Measurements from ENCODE around the gene PI16. TPM values are rescaled to one million over a fixed set of nuclear protein-coding genes. Genes with fewer than 3 reads are reported as not detected.

PI16 gene
- total RNA-seq, 2 experiments from 2014 or later: 0.30 TPM; not detected in 1

DNA sequence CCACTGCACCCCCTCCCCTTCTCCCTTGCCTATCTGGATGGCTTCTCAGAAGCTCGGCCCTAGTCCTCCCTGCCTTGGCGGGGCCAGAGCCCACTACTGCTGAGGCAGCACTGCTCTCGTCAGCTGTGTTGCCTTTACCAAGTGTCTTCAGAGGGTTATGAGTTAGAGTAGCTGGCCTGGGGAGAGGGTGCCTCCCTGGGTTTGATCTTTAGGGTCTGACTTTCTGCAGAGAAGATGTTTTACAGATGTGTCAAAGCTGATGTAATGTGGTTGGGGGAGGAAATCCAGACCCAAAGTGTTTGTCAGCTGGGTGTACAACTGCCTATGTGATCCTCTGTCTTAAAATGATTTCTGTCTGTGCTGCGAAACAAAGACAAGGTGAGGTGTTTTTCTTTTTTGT is 30.4 kb upstream of the PI16 start:
- ChIA-PET POLR2A (interaction anchor here (0.6 kb wide), 1 partner anchor 13 kb away, joined by 3 read pairs; no protein-coding TSS in a partner anchor), CTCF (ENCODE audit: unreplicated experiment) (no interaction called here)
- DNase-seq (ENCODE audit: low spot score): no peak
- no peak overlapping the region for H3K4me2 ChIP-seq (ENCODE audit: low read length)
- no TSS peak for BruUV-seq (replicated peaks)
- H3K9me2 ChIP-seq (ENCODE audit: insufficient read depth, low read length): no peaks in the 10 kb centered on the region
- H3K27ac ChIP-seq (ENCODE audit: low read depth, low read length, poor library complexity, severe bottlenecking): no peak overlapping the region
- H3K9me3 ChIP-seq (ENCODE audit: low read length): no peaks in the 10 kb centered on the region
- H3K4me3 ChIP-seq (ENCODE audit: low read depth, low read length, poor library complexity, severe bottlenecking): no peak overlapping the region
- TF ChIP-seq, protein P1, sequence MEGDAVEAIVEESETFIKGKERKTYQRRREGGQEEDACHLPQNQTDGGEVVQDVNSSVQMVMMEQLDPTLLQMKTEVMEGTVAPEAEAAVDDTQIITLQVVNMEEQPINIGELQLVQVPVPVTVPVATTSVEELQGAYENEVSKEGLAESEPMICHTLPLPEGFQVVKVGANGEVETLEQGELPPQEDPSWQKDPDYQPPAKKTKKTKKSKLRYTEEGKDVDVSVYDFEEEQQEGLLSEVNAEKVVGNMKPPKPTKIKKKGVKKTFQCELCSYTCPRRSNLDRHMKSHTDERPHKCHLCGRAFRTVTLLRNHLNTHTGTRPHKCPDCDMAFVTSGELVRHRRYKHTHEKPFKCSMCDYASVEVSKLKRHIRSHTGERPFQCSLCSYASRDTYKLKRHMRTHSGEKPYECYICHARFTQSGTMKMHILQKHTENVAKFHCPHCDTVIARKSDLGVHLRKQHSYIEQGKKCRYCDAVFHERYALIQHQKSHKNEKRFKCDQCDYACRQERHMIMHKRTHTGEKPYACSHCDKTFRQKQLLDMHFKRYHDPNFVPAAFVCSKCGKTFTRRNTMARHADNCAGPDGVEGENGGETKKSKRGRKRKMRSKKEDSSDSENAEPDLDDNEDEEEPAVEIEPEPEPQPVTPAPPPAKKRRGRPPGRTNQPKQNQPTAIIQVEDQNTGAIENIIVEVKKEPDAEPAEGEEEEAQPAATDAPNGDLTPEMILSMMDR (conservative IDR thresholded peaks at IDR 0.05; ENCODE audit: low read length): no peak
- no peak for TF ChIP-seq EZH2phosphoT487 (IDR thresholded peaks at IDR 0.05; ENCODE audit: borderline replicate concordance, low read depth, low read length)
- intact Hi-C loops (cut with micrococcal nuclease; ENCODE audit: unreplicated experiment): no loop called here
- no peaks in the 10 kb centered on the region for H3K79me2 ChIP-seq (ENCODE audit: insufficient read depth, low read depth, low read length)
- no peaks in the 10 kb centered on the region for H3K4me1 ChIP-seq (ENCODE audit: insufficient read depth, low read length, poor library complexity, severe bottlenecking)
- peaks cover 23% of the 10 kb centered on the region; the same call in 1 of the 2 replicates for H3K36me3 ChIP-seq (ENCODE audit: insufficient read depth, low read length)
- no peak overlapping the region for H2AFZ ChIP-seq (ENCODE audit: low read length)
- no peaks in the 10 kb centered on the region for H4K20me1 ChIP-seq (ENCODE audit: insufficient read depth, low read length)

DNA sequence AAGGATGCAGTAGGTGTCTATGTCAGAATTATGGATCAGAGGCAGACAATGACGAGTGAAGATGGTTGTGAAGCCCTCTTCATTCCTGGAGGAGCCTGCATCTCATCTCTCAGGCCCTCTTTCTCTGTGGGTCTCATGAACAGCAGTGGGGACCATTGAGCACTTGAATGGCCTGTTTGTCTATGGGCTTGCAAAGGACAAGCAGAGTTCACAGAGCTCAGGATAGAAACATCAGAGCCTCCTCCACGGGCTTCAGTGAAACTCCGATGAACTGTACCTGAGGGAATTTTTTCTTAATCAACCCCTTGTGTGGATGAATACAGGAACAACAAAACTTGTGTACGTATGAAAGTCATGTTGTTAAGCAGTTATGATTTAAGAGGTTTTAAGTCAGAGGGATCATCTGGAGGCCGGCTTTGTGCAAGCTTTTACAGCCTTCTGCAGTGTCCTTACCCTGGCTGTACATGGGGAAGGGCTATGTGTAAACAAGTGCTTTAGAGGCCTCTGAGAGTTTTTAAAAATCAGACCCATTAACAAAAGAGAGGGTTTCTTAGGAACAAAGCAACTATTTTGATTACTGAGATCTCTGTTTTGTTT is 29.7 kb upstream of the PI16 start:
- intact Hi-C loops (cut with micrococcal nuclease; ENCODE audit: unreplicated experiment): no loop called here
- TSS peak; percentile 30 for BruUV-seq (replicated peaks)
- POLR2A ChIA-PET: no interaction called here

DNA sequence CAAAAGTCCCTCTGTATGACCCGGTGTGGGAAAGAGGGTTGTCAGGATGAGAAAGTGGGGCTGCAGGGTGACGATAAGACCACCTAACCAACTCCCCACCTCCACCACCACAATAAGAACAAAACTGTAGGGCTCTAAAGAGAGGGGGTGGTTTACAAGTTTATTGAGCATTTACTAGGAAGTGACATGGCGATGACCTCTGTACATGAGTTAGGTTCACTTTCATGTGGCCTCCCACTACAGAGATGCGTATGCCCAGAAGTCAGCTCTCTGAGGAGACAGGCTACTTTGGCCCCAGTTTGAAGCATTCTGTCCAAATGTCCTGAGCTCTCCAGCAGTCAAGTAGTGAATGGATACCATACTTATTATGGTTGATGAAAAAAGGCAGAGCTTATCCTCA is 28.7 kb upstream of the PI16 start:
- intact Hi-C loops (cut with micrococcal nuclease; ENCODE audit: unreplicated experiment): no loop called here

More for the DNA sequence above, 29.7 kb upstream of the PI16 start:
- TF ChIP-seq, protein P1 (conservative IDR thresholded peaks at IDR 0.05; ENCODE audit: low read length): no peak
- no peak for TF ChIP-seq EZH2phosphoT487 (IDR thresholded peaks at IDR 0.05; ENCODE audit: borderline replicate concordance, low read depth, low read length)
- Histone ChIP-seq H3K4me1 (ENCODE audit: insufficient read depth, low read length, poor library complexity, severe bottlenecking) (no peaks in the 10 kb centered on the region), H3K4me2 (ENCODE audit: low read length) (no peak overlapping the region), H3K27ac (ENCODE audit: low read depth, low read length, poor library complexity, severe bottlenecking) (no peak overlapping the region), H2AFZ (ENCODE audit: low read length) (no peak overlapping the region), H3K36me3 (ENCODE audit: insufficient read depth, low read length) (peaks cover 16% of the 10 kb centered on the region; the same call in 1 of the 2 replicates), H3K9me3 (ENCODE audit: low read length) (no peaks in the 10 kb centered on the region), H4K20me1 (ENCODE audit: insufficient read depth, low read length) (no peaks in the 10 kb centered on the region), H3K4me3 (ENCODE audit: low read depth, low read length, poor library complexity, severe bottlenecking) (no peak overlapping the region), H3K79me2 (ENCODE audit: insufficient read depth, low read depth, low read length) (no peaks in the 10 kb centered on the region), H3K9me2 (ENCODE audit: insufficient read depth, low read length) (no peaks in the 10 kb centered on the region)
- CTCF ChIA-PET (ENCODE audit: unreplicated experiment): no interaction called here
- no peak for DNase-seq (ENCODE audit: low spot score)

More for the DNA sequence above, 28.7 kb upstream of the PI16 start:
- POLR2A ChIA-PET: no interaction called here
- Histone ChIP-seq H4K20me1 (ENCODE audit: insufficient read depth, low read length) (no peaks in the 10 kb centered on the region), H3K79me2 (ENCODE audit: insufficient read depth, low read depth, low read length) (no peaks in the 10 kb centered on the region), H3K4me2 (ENCODE audit: low read length) (no peak overlapping the region), H3K36me3 (ENCODE audit: insufficient read depth, low read length) (peaks cover 7% of the 10 kb centered on the region; the same call in 1 of the 2 replicates), H3K27ac (ENCODE audit: low read depth, low read length, poor library complexity, severe bottlenecking) (no peak overlapping the region), H3K9me2 (ENCODE audit: insufficient read depth, low read length) (no peaks in the 10 kb centered on the region), H3K9me3 (ENCODE audit: low read length) (no peaks in the 10 kb centered on the region), H2AFZ (ENCODE audit: low read length) (no peak overlapping the region), H3K4me1 (ENCODE audit: insufficient read depth, low read length, poor library complexity, severe bottlenecking) (no peaks in the 10 kb centered on the region), H3K4me3 (ENCODE audit: low read depth, low read length, poor library complexity, severe bottlenecking) (no peak overlapping the region)
- no peak for TF ChIP-seq EZH2phosphoT487 (IDR thresholded peaks at IDR 0.05; ENCODE audit: borderline replicate concordance, low read depth, low read length)
- TF ChIP-seq, protein P1 (conservative IDR thresholded peaks at IDR 0.05; ENCODE audit: low read length): no peak
- no peak for DNase-seq (ENCODE audit: low spot score)
- no TSS peak for BruUV-seq (replicated peaks)
- CTCF ChIA-PET (ENCODE audit: unreplicated experiment): no interaction called here

All from OCI-LY7 (cell line).